ENCODE data around the gene PLCB1. TPM values are rescaled to one million over a fixed set of nuclear protein-coding genes. Genes with fewer than 3 reads are reported as not detected.

The PLCB1 gene
- total and polyA plus RNA-seq, 2 of the 4 experiments (the other 2 are of a cell fraction): 5.6 to 16.1 TPM

DNA sequence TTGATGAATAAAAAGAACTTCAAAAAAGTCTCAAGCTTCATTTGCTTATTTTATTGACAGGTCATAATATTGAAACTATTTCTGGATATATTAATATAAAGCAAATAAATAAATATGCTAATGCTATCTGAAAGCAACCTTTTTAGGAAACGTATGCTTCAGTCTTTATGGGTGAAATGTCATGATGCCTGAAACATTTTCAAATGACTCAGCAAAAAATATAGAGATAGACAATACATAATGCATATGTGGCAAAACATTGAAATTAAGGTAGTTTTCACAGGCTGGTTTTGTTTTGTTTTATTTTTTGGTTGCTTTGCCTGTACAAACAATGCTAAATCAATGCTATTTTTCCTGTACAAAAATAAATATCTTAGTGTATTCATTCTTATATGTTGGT lies 742.4 kb downstream of the PLCB1 start:
- no CpG with 5 or more reads among the region's 1 CpG for WGBS, 2 experiments (ENCODE audit: extremely low coverage in 2 of 2, insufficient read length in 1 of 2)
- Histone ChIP-seq H4K8ac (ENCODE audit: low read depth in 2 of 2, low read length in 2 of 2) (no peak overlapping the region), H3K18ac (ENCODE audit: low read depth, low read length) (no peak overlapping the region), H4K20me1 (ENCODE audit: insufficient read depth, low read length) (no peaks in the 10 kb centered on the region), H3K4me3 (ENCODE audit: insufficient read depth, low read depth, low read length) (no peak overlapping the region), H3K9ac (ENCODE audit: low read depth, low read length) (no peak overlapping the region), H4K91ac (ENCODE audit: insufficient read depth, low read depth, low read length) (no peak overlapping the region), H3K79me1 (ENCODE audit: low read depth in 1 of 2, low read length in 2 of 2) (no peaks in the 10 kb centered on the region), H3K4me1 (ENCODE audit: control insufficient read depth, insufficient read depth, low read length) (no peaks in the 10 kb centered on the region), H3K23ac (ENCODE audit: low read depth, low read length) (no peak overlapping the region), H3K4me2 (ENCODE audit: low read depth, low read length) (no peak overlapping the region), H2AK5ac (ENCODE audit: low read depth, low read length) (no peak overlapping the region), H3K56ac (ENCODE audit: extremely low read depth, insufficient read depth, low read length) (no peak overlapping the region), H2BK20ac (ENCODE audit: low read depth, low read length) (no peak overlapping the region), H2BK15ac (ENCODE audit: low read depth, low read length) (no peak overlapping the region), H3K9me3 (ENCODE audit: control insufficient read depth, insufficient read depth, low read length) (no peaks in the 10 kb centered on the region), H3K9me1 (ENCODE audit: insufficient read depth, low read length) (no peaks in the 10 kb centered on the region; the same call in 1 of the 2 replicates), H3K36me3 (ENCODE audit: control insufficient read depth, insufficient read depth, low read length) (no peaks in the 10 kb centered on the region), H4K5ac (ENCODE audit: low read depth, low read length) (no peak overlapping the region), H2AK9ac (replicated peaks; ENCODE audit: low read depth, low read length, poor library complexity) (no peak overlapping the region), H2BK5ac (ENCODE audit: low read depth, low read length, poor library complexity, severe bottlenecking) (no peak overlapping the region), H3K27me3 (ENCODE audit: control insufficient read depth, insufficient read depth, low read length) (no peaks in the 10 kb centered on the region), H3K4ac (ENCODE audit: low read depth, low read length) (no peak overlapping the region), H2BK120ac (ENCODE audit: low read depth, low read length) (no peak overlapping the region), H3K27ac (ENCODE audit: insufficient read depth, low read length) (no peak overlapping the region), H3K14ac (replicated peaks; ENCODE audit: low read depth, low read length) (no peak overlapping the region), H2AFZ (replicated peaks; ENCODE audit: low read length, poor library complexity) (no peak overlapping the region)
- in situ Hi-C loops (cut with MboI; ENCODE audit: low sequenced_read_pairs) (no loop called here), intact Hi-C loops (cut with micrococcal nuclease) (no loop called here), dilution Hi-C loops (cut with HindIII; ENCODE audit: low sequenced_read_pairs, unreplicated experiment) (no loop called here)
- CTCF ChIA-PET: no interaction called here
- TF ChIP-seq MAFK (IDR thresholded peaks at IDR 0.05; ENCODE audit: low read depth, low read length): peak; percentile 97
- TF ChIP-seq NFE2L2 (IDR thresholded peaks at IDR 0.05; ENCODE audit: low read depth, low read length): peak; percentile 98
- TF ChIP-seq POLR2A (IDR thresholded peaks at IDR 0.05; ENCODE audit: low read depth, low read length): no peak
- ATAC-seq (ENCODE audit: low read depth): no peak
- no peak for DNase-seq
- BruUV-seq (replicated peaks): no TSS peak
- POLR2A ChIA-PET (ENCODE audit: unreplicated experiment): no interaction called here
